SK-N-SH treated with all-trans-retinoic acid at 6 μM for 48 hours (cell line): ENCODE data around the gene SHISAL2B.

Source experiments
- ATAC-seq: fragments of 200-7000 bp; cut with Tn5 transposase; 3 replicates; pipeline ENCODE4 v1.9.1; 2020; ENCODE audit warnings: mild to moderate bottlenecking, moderate library complexity
- ARNTL ChIP-seq: fragments of 450-650 bp; formaldehyde crosslinking; IDR thresholded peaks from 2 replicates; pipeline ENCODE4 v1.5.0; 2020; ENCODE audit warnings: low read depth, mild to moderate bottlenecking, moderate library complexity, borderline replicate concordance
- BACH2 ChIP-seq: fragments of 250-450 bp; sonication (Bioruptor Pico); IDR thresholded peaks from 2 replicates; pipeline ENCODE4 v1.9.0; 2021; ENCODE audit warnings: mild to moderate bottlenecking, borderline replicate concordance
- CSDC2 ChIP-seq: fragments of 250-450 bp; sonication (Bioruptor Pico); IDR thresholded peaks from 2 replicates; pipeline ENCODE4 v1.5.0; 2020; ENCODE audit warnings: mild to moderate bottlenecking, moderate library complexity
- ESRRG ChIP-seq: fragments of 250-450 bp; sonication (Bioruptor Pico); IDR thresholded peaks from 2 replicates; pipeline ENCODE4 v1.6.1; 2021; ENCODE audit warnings: mild to moderate bottlenecking
- ISL1 ChIP-seq: fragments of 250-450 bp; sonication (Bioruptor Pico); IDR thresholded peaks from 2 replicates; pipeline ENCODE4 v2.1.2; 2022; ENCODE audit warnings: mild to moderate bottlenecking, moderate library complexity
- PPARA ChIP-seq: fragments of 250-450 bp; sonication (Bioruptor Pico); IDR thresholded peaks from 2 replicates; pipeline ENCODE4 v1.5.0; 2020; ENCODE audit warnings: mild to moderate bottlenecking, borderline replicate concordance
- SNAI2 ChIP-seq: fragments of 250-450 bp; sonication (Bioruptor Pico); IDR thresholded peaks from 2 replicates; pipeline ENCODE4 v1.5.0; 2020; ENCODE audit warnings: mild to moderate bottlenecking, moderate library complexity
- TCF4 ChIP-seq: fragments of 250-450 bp; sonication (Bioruptor Pico); IDR thresholded peaks from 2 replicates; pipeline ENCODE4 v1.8.0; 2021; ENCODE audit warnings: mild to moderate bottlenecking, moderate library complexity, borderline replicate concordance
- TOX ChIP-seq: fragments of 250-450 bp; sonication (Bioruptor Pico); IDR thresholded peaks from 2 replicates; pipeline ENCODE4 v1.8.0; 2021; ENCODE audit warnings: mild to moderate bottlenecking, moderate library complexity, borderline replicate concordance
- ZC3H10 ChIP-seq: fragments of 250-450 bp; sonication (Bioruptor Pico); IDR thresholded peaks from 2 replicates; pipeline ENCODE4 v1.5.1; 2021; ENCODE audit warnings: mild to moderate bottlenecking, moderate library complexity
- ZFP3 ChIP-seq: fragments of 250-450 bp; sonication (Bioruptor Pico); IDR thresholded peaks from 2 replicates; pipeline ENCODE4 v1.5.0; 2020; ENCODE audit warnings: mild to moderate bottlenecking, moderate library complexity
- ZFP30 ChIP-seq: fragments of 450-650 bp; formaldehyde crosslinking; IDR thresholded peaks from 2 replicates; pipeline ENCODE4 v1.5.0; 2022; ENCODE audit warnings: mild to moderate bottlenecking, moderate library complexity
- ZNF565 ChIP-seq: fragments of 450-650 bp; formaldehyde crosslinking; conservative IDR thresholded peaks from 2 replicates; pipeline ENCODE4 v1.5.0; 2020; ENCODE audit warnings: low read depth, mild to moderate bottlenecking, moderate library complexity
- ZNF70 ChIP-seq: fragments of 450-650 bp; formaldehyde crosslinking; IDR thresholded peaks from 2 replicates; pipeline ENCODE4 v1.5.0; 2020; ENCODE audit warnings: mild to moderate bottlenecking, moderate library complexity
- TF ChIP-seq, protein P1 (sequence below): fragments of 250-450 bp; sonication (Bioruptor Pico); IDR thresholded peaks from 2 replicates; pipeline ENCODE4 v1.8.0; 2021; ENCODE audit warnings: low read depth, mild to moderate bottlenecking, moderate library complexity, borderline replicate concordance
- TF ChIP-seq, protein P2 (sequence below): fragments of 250-450 bp; sonication (Bioruptor Pico); IDR thresholded peaks from 2 replicates; pipeline ENCODE4 v1.5.1; 2020; ENCODE audit warnings: low read depth, mild to moderate bottlenecking, moderate library complexity
- TF ChIP-seq, protein P3 (sequence below): fragments of 250-450 bp; sonication (Bioruptor Pico); IDR thresholded peaks from 2 replicates; pipeline ENCODE4 v1.5.0; 2020; ENCODE audit warnings: mild to moderate bottlenecking, moderate library complexity
- TF ChIP-seq, protein P4 (sequence below): fragments of 250-450 bp; sonication (Bioruptor Pico); IDR thresholded peaks from 2 replicates; pipeline ENCODE4 v1.5.1; 2021; ENCODE audit warnings: mild to moderate bottlenecking, moderate library complexity
- TF ChIP-seq, protein P5 (sequence below): fragments of 250-450 bp; sonication (Bioruptor Pico); IDR thresholded peaks from 2 replicates; pipeline ENCODE4 v1.8.0; 2020; ENCODE audit warnings: mild to moderate bottlenecking, moderate library complexity, borderline replicate concordance

The SHISAL2B gene

DNA sequence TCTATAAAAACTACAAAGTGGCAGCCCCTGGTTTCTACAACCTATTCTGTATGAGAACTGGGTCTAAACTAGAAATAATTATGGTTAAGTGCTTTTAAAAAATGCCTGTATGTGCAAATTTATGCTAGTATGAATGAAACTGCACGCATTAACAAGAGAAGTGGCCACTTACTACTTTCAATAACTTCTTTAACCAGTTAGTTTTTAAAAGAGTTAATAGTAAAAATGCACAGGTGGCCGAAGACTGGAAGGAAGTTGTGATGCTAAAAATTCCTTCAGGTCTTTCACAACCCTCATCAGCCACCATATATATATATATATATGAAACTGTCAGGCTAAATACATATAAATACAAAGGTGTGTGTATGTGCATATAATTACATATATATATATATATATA is 36.8 kb downstream of the SHISAL2B start (continued):
- TF ChIP-seq ZC3H10 (CRISPR knock-in tag) (no peak), CSDC2 (CRISPR knock-in tag) (no peak), TOX (CRISPR knock-in tag) (no peak), ESRRG (CRISPR knock-in tag) (no peak), ISL1 (no peak), BACH2 (CRISPR knock-in tag) (no peak), ZFP3 (CRISPR knock-in tag) (no peak)
- TF ChIP-seq, protein P1, sequence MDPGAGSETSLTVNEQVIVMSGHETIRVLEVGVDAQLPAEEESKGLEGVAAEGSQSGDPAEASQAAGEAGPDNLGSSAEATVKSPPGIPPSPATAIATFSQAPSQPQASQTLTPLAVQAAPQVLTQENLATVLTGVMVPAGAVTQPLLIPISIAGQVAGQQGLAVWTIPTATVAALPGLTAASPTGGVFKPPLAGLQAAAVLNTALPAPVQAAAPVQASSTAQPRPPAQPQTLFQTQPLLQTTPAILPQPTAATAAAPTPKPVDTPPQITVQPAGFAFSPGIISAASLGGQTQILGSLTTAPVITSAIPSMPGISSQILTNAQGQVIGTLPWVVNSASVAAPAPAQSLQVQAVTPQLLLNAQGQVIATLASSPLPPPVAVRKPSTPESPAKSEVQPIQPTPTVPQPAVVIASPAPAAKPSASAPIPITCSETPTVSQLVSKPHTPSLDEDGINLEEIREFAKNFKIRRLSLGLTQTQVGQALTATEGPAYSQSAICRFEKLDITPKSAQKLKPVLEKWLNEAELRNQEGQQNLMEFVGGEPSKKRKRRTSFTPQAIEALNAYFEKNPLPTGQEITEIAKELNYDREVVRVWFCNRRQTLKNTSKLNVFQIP: no peak
- TF ChIP-seq, protein P2, sequence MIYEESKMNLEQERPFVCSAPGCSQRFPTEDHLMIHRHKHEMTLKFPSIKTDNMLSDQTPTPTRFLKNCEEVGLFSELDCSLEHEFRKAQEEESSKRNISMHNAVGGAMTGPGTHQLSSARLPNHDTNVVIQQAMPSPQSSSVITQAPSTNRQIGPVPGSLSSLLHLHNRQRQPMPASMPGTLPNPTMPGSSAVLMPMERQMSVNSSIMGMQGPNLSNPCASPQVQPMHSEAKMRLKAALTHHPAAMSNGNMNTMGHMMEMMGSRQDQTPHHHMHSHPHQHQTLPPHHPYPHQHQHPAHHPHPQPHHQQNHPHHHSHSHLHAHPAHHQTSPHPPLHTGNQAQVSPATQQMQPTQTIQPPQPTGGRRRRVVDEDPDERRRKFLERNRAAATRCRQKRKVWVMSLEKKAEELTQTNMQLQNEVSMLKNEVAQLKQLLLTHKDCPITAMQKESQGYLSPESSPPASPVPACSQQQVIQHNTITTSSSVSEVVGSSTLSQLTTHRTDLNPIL (CRISPR knock-in tag): no peak
- TF ChIP-seq, protein P3, sequence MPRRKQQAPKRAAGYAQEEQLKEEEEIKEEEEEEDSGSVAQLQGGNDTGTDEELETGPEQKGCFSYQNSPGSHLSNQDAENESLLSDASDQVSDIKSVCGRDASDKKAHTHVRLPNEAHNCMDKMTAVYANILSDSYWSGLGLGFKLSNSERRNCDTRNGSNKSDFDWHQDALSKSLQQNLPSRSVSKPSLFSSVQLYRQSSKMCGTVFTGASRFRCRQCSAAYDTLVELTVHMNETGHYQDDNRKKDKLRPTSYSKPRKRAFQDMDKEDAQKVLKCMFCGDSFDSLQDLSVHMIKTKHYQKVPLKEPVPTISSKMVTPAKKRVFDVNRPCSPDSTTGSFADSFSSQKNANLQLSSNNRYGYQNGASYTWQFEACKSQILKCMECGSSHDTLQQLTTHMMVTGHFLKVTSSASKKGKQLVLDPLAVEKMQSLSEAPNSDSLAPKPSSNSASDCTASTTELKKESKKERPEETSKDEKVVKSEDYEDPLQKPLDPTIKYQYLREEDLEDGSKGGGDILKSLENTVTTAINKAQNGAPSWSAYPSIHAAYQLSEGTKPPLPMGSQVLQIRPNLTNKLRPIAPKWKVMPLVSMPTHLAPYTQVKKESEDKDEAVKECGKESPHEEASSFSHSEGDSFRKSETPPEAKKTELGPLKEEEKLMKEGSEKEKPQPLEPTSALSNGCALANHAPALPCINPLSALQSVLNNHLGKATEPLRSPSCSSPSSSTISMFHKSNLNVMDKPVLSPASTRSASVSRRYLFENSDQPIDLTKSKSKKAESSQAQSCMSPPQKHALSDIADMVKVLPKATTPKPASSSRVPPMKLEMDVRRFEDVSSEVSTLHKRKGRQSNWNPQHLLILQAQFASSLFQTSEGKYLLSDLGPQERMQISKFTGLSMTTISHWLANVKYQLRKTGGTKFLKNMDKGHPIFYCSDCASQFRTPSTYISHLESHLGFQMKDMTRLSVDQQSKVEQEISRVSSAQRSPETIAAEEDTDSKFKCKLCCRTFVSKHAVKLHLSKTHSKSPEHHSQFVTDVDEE: no peak

DNA sequence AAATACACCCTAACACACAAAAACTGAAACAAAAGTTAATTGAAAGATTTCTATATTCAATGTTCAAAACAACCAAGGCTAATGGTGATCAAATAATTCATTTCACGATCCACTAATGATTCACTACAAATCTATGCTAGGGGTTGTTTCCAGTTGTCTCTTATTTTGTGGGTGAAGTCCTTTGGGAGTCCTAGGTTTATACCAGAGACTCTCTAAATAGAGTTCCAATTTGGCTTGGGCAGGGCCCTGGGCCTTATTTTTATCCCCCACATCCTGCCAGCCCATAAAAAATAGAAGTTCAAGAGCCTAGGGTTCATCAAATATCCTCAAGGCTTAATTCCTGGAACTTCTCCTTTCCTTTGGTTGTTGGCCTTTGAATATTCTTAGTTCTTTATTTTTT is 52.1 kb downstream of the SHISAL2B start:
- TF ChIP-seq, protein P4, sequence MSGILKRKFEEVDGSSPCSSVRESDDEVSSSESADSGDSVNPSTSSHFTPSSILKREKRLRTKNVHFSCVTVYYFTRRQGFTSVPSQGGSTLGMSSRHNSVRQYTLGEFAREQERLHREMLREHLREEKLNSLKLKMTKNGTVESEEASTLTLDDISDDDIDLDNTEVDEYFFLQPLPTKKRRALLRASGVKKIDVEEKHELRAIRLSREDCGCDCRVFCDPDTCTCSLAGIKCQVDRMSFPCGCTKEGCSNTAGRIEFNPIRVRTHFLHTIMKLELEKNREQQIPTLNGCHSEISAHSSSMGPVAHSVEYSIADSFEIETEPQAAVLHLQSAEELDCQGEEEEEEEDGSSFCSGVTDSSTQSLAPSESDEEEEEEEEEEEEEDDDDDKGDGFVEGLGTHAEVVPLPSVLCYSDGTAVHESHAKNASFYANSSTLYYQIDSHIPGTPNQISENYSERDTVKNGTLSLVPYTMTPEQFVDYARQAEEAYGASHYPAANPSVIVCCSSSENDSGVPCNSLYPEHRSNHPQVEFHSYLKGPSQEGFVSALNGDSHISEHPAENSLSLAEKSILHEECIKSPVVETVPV (CRISPR knock-in tag): no peak

DNA sequence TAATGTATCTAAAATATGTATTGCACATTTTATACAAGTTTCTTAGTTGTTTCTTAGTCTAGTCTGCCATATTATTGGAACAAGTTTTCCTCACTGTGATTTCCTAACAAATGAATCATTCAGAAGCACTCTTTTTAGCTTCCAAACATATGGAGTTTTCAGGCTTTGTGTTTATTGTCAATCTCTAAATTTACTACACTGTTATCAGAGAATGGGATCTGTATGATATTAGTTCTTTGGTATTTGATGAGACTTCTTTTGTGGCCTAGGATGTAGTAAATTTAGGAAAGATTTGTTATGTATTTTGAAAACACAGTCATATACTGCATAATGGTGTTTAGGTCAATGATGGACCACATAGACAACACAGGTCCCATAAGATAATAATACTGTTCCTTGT is 52.5 kb downstream of the SHISAL2B start:
- ATAC-seq: no peak
- no peak for TF ChIP-seq SNAI2 (CRISPR knock-in tag)
- no peak for TF ChIP-seq ISL1
- TF ChIP-seq ZNF70 (CRISPR knock-in tag): no peak
- no peak for TF ChIP-seq ARNTL (CRISPR knock-in tag)
- TF ChIP-seq TCF4 (CRISPR knock-in tag): no peak
- TF ChIP-seq, protein P4 (CRISPR knock-in tag): no peak
- TF ChIP-seq PPARA (CRISPR knock-in tag): no peak
- TF ChIP-seq, all 23 proteins: peak for 0

More for the DNA sequence above, 52.1 kb downstream of the SHISAL2B start:
- ATAC-seq: no peak

DNA sequence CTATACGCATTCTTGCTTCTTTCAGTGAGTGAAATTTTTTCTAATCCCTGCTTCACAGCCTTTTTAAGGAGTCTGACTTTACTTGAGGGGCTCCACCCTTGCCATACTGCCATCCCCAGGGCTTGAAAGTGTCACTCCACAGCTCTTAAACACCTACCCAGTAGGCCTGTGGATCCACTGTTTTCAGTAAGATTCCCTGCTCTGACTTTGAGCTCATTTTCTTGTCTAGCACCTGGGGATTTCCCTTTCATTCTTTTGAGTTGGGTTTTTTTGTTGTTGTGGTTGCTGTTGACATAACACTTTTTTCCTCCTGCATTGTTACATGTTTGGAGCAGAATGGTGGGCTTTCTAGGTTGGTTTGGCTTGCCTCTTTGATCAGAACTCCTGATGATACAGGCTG is 54.6 kb downstream of the SHISAL2B start:
- no peak for ATAC-seq
- TF ChIP-seq BACH2 (CRISPR knock-in tag): no peak
- TF ChIP-seq ZNF70 (CRISPR knock-in tag): no peak
- TF ChIP-seq ZFP30 (CRISPR knock-in tag): no peak
- TF ChIP-seq, protein P5, sequence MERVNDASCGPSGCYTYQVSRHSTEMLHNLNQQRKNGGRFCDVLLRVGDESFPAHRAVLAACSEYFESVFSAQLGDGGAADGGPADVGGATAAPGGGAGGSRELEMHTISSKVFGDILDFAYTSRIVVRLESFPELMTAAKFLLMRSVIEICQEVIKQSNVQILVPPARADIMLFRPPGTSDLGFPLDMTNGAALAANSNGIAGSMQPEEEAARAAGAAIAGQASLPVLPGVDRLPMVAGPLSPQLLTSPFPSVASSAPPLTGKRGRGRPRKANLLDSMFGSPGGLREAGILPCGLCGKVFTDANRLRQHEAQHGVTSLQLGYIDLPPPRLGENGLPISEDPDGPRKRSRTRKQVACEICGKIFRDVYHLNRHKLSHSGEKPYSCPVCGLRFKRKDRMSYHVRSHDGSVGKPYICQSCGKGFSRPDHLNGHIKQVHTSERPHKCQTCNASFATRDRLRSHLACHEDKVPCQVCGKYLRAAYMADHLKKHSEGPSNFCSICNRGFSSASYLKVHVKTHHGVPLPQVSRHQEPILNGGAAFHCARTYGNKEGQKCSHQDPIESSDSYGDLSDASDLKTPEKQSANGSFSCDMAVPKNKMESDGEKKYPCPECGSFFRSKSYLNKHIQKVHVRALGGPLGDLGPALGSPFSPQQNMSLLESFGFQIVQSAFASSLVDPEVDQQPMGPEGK (CRISPR knock-in tag): no peak
- TF ChIP-seq, protein P4 (CRISPR knock-in tag): no peak
- TF ChIP-seq, protein P1: no peak
- no peak for TF ChIP-seq ZFP3 (CRISPR knock-in tag)
- no peak for TF ChIP-seq ISL1
- no peak for TF ChIP-seq ZNF565 (CRISPR knock-in tag)
